Skin of body (tissue), 2 donors: ENCODE results near the gene EDNRB. TPM values are rescaled to one million over a fixed set of nuclear protein-coding genes. Genes with fewer than 3 reads are reported as not detected.
"Not testable (repeated sequence)": the region's sequence is repeated elsewhere in the genome, so short reads cannot be mapped to it uniquely, and the experiment has no call there.

Experiments used
- DNase-seq: peaks from one replicate; lab custom pipeline; 2025; lab: John Stamatoyannopoulos, UW
- total RNA-seq: library from RNA; depleted of rRNA; stranded (reverse); fragments of >200 nt; gene quantifications from one replicate; pipeline ENCODE4 v1.2.3, GENCODE V29; 2014

Gene EDNRB
- total RNA-seq = 42.5 TPM

DNA sequence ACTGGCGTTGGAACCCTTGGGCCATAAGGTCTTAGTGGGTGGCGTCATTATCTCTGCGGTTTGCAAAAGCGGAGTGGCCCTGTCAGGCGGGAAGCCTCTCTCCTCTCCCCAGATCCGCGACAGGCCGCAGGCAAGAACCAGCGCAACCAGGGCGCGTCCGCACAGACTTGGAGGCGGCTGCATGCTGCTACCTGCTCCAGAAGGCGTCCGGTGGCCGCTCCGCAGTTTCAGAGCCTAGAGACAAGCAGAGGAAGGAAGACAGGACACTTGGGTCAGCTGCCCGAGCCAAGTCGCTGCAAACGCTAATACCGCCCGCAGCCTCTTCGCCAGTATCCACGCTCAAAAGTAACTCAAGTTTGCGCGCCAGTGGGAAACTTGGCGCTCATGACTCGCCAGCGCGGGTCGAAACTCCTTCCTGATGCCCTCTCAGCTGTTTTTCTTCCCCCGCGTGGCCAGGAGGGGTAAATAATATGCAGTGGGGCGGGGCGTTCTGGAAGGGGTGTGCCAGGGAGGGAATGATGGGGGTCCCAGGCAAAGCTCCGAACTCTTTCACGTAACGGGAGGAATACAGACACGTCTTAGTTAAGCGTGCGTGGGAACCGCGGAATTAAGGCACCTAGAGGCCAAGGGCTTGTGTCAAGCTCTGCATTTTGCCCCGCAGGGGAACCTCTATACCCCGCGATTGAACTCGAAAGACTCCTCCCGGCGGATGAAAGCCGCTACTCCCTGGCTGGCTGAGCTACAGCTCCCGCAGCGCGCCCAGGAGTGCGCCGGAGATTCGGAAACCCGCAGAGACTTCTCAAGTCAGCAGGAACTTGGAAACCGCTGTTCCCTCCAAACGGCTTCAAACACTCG, at the start of gene EDNRB:
Gene EDNRB, minus strand, starts transcription at position 441 of the 855 bp plus-strand sequence. Its CDS starts 258 bp downstream, at position 183.
- DNase-seq = peak; percentile 25

DNA sequence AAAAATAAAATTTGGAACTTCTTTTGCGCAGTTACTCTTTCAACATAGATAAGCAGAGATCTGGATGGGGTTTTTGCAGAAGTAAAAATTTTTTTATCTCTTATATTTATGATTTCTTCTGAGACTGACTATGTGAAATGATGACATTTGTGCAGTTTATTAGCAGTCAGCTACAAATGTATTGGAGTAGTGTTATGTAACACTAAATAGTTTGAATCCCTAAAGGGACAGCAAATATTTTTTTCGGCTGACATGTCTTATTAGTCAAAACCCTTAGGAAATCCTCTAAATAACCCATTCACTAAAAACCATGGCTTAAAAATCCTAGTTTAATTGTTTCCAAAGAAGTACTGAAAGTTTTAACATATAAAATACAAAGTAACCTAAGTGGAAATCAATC, 48.0 kb upstream of the EDNRB start:
- DNase-seq = no peak

DNA sequence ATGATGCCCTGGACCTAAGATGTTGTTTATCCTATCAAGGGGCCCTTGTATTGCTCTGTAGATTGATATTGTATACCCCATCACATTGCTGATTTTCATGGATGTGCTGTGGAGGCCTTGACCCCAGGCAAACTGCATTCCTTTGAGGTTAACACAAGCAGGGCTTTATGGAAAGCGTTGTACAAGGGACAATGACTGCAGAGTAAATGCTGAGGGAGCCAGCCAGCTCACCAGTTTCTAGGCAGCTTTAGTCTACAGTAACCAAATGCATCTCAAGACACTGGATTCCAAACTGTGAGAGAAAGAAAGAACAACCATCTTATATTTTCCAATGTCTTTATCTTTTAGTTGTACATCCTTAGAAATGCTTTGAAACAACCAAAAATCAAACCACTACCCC, 34.1 kb upstream of the EDNRB start:
- DNase-seq = peak; percentile 7

DNA sequence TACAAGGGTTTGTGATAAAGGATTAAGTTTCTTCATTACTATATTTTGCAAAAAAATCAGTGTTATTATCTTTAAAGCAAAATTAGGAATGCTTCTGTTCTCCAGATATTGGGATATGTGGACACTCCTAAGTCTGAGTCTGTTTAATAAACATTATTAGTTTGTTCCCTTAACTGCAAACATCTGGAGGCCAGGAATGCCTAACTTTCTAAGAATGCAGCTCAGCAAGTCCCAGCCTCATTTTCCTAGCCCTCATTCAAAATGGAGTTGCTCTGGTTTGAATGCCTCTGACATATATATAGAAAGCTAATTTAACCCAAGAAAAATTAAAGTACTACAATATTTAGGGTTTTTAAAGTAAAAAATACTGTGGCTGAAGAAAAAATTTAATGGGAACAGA, 33.6 kb upstream of the EDNRB start:
- DNase-seq = no peak

DNA sequence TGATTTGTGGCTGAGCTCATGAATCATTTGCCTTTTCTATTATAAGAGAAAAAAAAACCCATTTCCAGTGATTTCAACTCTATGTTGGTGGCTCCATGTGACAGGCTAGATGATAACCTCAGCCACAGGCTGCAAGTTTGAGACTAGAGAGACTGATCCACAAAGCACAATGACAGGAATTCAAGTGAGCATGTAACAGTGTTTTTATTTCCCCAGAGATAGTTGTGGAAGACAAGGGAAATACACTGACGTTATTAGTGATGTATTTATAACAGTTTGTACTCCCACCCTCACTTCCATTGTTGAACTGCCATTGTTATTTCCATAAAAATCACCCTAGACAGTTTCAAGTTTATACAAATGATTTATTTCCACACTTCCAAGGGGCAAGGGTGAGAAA, 27.9 kb upstream of the EDNRB start:
- DNase-seq = no peak

DNA sequence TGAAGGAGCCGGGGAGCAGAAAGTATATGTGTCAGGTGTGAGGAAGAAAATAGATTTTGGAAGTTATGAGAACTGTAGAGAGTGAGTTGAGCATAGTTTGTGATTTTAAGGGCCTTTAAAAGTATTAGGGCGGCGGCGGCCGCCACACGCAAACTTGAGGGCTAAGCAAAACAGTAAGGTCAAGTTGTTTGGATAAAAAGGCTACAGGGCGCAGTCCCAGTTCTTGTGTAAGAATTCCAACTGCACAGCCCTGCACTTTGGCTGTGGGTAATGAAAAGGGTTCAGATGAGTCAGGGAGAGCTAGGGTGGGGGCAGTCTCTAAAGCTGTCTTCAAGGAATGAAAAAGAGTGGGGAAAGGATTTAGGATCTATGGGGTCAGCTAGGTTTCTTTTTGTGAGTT, 16.4 kb upstream of the EDNRB start:
- not testable (repeated sequence) for DNase-seq

DNA sequence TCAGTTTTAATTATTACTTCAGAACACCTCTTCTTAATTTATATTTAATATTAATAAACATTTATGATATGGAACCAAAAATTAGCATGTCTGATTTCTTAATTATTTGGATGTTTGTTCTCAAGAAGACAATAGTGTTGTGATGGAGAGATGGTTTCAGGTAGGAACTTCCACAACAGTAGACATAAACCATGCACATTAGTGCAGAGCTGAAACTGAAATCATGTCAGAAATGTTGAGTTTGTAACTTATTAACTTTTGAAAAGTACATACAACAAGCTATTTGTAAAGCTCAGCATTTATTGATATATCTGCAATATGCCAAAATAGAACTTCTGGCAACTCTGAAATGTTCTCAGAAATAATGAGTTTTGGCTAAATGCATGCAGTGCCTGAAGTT, 11.8 kb upstream of the EDNRB start:
- DNase-seq = no peak

DNA sequence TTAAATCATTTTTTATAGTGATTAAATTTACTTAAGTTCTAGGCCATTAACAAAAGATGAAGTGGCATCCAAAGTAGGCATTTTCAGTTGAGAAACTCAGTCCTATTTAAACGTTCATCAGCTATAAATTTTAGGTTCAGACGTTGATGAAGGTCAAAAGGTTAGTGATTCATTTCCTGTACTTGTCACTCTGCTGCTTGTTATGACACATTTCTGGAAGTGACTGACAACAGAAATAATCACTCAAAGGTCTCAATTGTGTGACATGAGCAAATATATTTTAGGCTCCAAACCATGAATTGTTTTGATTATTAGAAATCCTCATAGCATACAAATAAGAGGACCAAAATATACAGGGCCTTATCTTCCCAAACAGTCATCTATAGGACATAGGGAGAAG, 10.3 kb upstream of the EDNRB start:
- no peak for DNase-seq

DNA sequence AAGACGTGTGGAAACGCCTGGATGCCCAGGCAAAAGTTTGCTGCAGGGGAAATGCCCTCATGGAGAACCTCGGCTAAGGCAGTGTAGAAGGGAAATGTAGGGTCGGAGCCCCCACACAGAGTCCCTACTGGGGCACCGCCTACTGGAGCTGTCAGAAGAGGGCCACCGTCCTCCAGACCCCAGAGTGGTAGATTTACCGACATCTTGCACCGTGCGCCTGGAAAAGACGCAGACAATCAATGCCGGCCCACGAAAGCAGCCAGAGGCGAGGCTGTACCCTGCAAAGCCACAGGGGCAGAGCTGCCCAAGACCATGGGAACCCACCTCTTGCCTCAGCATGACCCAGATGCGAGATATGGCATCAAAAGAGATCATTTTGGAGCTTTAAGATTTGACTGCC, 7.0 kb upstream of the EDNRB start:
- DNase-seq = no peak

DNA sequence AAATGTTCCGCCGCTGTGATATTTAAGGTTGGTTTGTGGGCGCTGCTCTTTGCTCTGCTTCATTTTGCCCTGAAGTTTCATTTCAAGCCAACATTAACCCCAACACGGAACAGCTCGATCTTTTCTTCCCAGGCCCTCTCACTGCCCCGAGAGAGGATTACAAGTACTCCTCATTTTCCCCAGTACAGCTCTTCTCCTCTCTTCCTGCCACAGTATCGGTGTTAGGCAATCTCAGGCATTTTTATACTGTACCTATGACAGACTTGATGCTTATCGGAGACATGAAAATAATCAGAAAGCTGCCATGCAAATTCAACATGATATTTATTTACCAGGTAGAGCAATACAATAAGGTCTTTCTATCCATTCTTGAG, 1.3 kb upstream of the EDNRB start:
- DNase-seq = no peak

DNA sequence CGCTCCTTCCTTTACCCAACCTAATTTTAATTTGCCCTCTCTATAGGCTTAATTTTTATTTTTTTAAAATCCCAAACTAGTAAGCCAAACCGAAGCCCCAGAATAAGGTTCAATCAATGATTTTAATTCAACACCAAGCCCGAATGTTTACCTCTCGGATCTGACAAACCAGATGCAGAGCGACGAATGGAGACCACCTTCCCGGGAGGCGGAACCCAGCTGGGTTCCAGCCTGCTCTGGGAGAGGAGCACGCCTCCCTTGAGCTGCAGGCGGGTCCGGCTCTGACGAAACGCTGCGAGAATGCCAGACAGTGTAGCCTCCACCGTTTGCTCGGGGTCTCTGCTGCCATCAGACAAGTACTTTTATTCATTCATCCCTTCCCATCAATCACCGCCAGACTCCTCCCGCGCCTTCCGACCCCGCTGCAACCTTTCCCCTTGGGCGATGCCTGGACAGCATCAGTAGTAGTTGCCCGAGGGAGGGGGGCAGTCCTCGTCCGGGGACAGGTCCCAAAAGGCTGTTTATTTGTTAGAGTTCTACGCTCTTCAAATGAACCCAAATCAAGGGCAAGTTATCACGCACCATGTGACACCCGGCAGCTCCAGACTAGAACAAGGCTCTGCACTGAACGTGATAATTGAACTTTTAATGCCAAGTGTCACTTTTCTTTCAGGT, 752 bp upstream of the EDNRB start:
- peak; percentile 76 for DNase-seq

DNA sequence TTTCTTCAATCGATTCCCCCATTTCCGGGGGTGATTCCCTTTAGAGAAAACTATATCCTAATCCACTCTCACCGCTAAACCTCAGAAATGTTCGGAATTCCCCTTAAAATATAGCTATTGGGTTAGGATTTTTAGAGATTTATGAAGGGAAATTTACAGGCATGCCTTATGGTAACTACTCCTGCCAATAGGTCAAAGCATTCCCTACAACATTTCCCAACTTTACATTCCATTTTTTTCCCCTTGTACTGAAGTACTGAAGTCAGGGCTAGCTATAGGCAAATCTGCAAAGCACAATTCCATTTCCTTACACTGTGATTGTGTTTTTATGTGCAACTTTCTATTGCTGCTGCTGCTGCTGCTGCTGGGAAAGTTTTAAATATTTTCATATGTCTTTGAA, 2.1 kb downstream of the EDNRB start:
- no peak for DNase-seq

DNA sequence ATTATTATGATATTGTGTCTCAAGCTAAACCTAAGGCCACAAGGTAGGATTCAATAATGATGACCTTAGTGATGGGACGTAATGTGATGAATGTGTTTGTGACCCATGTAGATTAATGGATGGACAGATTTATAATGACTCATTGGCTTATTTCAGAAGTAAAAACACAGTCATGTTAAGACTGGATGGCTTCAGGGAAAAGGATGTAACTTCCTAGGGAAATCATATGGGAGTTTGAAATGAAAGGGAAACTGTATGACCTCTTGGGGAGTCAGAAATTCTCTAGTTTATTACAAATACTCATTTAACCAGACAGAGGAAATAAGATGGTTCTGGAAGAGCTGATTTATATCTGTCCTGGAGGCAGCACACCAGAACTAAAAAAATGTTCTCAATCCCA, 2.9 kb downstream of the EDNRB start:
- no peak for DNase-seq

DNA sequence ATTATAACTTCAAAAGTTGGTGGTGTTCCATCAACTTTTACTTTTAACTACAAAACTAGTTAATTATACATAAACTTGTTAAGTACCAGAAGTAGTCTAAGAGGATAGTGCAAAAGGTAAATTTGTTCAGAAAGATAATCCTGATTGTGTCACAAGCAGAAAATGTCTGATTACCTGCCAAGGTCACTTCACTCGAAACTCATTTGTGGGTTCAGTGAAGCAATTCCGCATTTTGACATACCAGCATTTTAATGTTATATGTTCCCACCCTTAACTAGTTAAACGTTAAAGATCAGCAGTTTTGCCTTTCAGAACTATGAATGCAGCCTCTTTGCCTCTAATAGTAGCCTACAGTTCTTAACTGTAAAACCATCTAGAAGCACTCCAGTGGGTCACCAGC, 5.6 kb downstream of the EDNRB start:
- DNase-seq = no peak

DNA sequence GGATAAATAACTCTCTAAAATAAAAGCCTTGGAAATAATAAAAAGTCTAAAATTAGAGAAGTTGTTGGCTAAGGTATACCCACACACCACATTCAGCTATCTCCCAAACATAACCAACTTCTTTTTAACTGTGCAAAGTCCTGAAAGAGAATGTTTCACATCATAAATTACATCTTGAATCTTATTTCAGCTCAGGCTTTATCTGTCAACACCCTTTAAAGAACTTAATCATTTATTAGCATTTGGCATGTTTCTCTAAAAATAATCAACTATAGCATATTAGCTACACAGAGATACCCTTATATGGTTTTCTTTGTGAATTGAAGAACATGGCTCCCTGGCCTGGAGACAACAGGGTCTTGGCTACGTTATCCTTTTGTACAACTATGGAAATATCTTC, 6.9 kb downstream of the EDNRB start:
- DNase-seq = no peak

DNA sequence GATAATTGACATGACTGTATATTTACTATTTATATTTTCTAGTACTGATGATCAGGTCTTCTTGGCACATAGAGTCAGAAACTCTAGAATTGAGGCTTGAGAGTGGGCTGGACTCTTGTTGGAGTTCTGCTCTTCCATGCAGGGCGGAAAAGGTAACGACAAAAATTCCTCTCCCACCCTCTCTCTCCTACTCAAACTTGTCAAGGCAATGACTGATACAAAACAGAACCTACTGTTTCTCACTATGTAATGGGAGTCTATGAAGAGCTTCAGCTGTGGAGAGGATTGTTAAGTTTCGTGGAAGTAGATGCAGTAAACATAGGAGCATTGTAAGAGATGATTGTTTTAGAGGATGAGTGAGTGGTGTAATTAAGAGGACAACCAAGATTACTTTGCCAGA, 8.8 kb downstream of the EDNRB start:
- DNase-seq = no peak

DNA sequence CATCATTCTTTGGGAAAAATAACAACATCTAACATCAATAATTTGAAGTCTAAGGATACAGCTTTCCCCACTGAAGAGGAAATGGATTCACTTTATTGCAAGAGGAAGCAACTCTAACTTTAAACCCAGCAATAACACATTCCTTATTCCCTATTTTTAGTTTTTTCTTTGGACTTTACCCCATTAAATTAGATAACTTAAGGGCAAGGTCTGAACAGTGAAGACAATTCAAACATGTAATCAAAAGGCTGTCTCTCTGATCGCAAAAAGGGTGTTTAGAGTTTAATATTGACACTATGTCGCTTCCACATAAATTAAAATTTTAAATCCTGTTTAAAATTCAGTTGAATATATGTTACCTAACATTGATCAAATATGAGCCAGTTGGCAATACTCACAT, 10.1 kb downstream of the EDNRB start:
- no peak for DNase-seq

DNA sequence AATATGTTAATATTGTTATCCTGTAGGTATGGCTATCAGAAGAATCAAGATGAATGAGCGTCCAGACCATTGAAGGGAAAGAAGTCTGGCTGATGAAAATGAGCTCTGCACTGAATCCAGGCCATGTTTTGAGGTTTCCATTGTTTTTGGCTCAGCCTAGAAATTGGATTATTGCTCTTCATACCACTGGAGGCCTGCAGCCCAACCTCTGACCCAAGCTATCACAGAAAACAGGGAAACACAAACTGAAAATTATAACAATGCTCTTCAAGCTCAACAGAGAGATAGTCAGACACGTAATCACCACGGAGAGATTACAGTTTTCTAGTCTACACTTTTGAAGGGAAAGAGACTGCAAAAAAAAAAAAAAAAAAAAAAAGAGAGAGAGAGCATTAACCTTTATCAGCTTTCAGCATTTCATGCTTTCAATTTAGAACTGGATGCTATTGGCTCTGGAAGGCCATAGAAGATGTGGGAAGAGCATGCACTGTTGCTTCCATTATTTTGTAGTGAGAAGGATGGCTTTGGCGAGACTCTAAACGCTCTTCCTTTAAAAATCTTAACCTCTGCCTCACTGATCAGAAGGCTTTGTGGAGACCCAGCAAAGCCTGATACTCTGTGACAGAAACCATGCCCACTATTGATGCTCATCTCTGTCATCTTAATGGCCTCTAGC, 10.8 kb downstream of the EDNRB start:
- DNase-seq = peak; percentile 23

DNA sequence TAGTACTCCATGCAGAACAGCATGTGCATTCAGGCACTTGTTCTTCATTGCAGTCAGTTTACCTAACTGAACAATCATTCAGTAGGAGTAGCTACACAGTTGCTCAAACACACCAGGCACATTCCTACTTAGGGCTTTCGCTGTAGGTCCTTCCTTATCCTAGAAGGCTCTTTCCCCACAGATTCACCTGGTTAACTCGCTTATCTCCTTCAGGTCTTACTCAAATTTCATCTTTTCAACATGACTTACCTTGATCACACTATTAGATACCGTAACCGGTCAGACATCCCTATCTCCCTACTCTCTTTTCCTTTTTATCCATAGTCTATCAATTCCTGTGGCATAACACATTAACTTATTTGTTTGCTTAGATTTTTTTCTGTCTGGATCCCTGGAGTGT, 14.6 kb downstream of the EDNRB start:
- DNase-seq = no peak

DNA sequence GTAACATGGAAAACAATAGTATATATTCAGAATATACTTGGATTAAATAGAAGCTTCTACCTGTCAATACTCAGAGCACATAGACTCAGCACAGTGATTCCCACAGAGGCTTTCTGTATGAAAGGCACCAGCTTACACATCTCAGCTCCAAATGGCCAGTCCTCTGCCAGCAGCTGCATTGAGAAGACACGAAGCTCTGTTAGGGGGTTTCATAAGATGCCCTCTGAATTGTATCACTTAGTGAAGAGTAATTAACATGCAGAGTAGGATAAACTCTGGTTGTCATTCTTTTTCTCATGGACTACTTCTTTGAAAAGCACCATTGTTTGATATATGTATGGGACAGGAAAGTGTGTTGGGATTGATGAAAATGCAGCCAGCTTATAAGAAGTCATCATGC, 15.2 kb downstream of the EDNRB start:
- no peak for DNase-seq

DNA sequence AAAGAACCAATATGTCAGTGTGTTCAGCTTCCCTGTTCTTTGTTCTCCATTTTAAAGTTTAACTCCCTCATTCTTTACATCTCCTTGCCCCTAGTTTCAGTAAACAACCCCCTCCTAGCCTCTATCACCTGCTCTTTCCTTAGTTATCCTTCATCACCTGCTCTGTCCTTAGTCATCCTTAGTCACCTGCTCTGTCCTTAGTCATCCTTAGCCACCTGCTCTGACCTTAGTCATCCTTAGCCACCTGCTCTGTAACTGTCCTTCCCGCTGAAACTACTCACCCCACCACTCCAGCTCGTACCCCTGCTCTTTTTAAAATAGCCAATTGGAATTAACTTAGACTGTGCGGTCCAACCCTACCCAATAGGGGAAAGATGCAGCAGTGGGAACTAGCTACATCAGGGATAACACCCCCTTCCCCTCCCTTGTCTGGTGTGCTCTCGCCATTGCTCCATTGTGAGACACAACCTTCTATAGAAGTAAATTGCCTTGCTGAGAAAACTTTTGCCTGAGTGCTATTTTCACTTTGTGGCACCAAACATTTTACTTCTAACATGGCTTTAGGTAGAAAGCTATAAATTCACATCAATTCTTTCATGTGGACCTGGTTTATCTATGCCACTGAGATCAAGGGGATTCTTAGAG, 16.2 kb downstream of the EDNRB start:
- DNase-seq = no peak

DNA sequence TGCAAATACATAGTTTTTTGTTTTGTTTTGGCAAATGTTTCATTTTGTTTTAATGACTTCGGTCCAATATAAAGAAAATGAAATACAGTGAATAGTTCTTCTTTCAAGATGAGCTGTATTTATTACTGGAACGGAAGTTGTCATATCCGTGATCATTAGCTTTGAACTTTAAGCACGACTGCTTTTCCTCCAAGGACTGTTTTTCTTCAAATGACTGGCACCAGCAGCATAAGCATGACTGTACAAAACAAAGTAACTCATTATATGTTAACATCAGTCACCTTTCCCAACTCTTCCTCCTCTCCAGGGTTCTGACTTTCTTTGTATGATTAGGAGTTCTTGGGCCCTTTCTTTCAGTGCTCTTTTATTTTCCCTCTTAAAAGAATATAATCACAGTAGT, 20.5 kb downstream of the EDNRB start:
- peak; percentile 12 for DNase-seq
